ENCODE results near the gene MMP11.

MMP11 gene

DNA sequence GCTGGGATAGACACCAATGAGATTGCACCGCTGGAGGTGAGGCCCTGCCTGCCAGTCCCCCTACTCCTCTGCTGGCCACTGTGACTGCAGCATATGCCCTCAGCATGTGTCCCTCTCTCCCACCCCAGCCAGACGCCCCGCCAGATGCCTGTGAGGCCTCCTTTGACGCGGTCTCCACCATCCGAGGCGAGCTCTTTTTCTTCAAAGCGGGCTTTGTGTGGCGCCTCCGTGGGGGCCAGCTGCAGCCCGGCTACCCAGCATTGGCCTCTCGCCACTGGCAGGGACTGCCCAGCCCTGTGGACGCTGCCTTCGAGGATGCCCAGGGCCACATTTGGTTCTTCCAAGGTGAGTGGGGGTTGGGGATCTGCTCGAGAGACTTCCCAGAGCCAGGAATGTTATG lies 8.4 kb downstream of the MMP11 start:
- DNase-seq (ENCODE audit: low read depth in 2 of 2) = no peak

GRCh38 chr22:23781511-23782183 lies 9.0 kb downstream of the MMP11 start:
- DNase-seq (ENCODE audit: low read depth in 2 of 2) = no peak

- DNase-seq (ENCODE audit: low read depth in 2 of 2) = no peak
These were observed 9.6 kb downstream of the MMP11 start for GRCh38 chr22:23782252-23782651.

GRCh38 chr22:23782703-23783102 lies 10.1 kb downstream of the MMP11 start:
- no peak for DNase-seq (ENCODE audit: low read depth in 2 of 2)

GRCh38 chr22:23783265-23784150 lies 10.9 kb downstream of the MMP11 start:
- DNase-seq (ENCODE audit: low read depth in 2 of 2) = no peak

- no peak for DNase-seq (ENCODE audit: low read depth in 2 of 2)
These were observed 11.6 kb downstream of the MMP11 start for GRCh38 chr22:23784215-23784732.

DNA sequence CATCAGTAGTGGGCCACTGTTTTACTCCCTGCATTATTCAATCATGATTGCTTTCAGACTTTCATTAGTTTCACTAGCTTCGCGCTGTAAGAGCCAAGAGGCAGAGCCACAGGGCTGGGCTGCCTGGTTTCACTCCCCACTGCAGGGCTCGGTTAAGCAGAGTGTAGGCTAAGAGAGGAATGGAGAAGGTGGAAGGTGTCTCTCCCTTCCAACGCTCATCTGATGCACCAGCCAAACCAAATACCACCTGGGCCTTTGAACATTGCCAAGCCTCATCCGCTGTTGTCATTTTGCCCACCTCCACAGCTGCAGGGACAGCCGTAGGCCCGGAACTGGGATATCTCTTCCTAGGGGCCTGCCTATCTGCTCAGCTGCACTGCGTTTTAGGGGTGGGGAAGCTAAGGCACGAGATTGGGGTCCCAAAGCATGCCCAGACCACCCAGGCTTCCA lies 13.6 kb downstream of the MMP11 start:
- no peak for DNase-seq (ENCODE audit: low read depth in 2 of 2)

DNA sequence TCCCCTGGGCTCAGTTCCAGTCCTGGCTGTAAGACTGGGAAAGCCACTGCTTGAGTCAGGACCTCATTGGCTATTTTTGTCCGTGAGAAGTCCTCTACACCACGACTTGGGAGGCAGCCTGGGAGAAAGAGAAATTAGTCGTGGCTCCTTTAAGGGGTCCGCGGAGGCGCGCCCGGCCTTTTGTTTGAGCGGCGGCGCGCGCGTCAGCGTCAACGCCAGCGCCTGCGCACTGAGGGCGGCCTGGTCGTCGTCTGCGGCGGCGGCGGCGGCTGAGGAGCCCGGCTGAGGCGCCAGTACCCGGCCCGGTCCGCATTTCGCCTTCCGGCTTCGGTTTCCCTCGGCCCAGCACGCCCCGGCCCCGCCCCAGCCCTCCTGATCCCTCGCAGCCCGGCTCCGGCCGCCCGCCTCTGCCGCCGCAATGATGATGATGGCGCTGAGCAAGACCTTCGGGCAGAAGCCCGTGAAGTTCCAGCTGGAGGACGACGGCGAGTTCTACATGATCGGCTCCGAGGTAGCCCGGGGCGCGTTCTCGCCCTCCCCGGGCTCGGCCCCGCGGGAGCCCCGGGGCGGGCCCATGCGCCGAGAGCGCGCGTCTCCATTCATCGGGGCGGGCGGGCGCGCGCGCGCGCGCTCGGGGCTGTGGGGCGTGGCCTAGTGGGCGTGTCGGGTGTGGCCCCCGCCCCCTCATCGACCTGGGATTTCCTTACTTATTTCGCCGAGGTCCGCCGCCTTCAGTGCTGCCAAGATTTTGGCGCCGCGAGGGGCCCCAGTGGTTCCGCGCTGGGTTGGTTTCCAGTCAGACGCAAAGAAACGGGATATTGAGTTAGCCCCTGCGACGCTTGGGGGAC lies 14.3 kb downstream of the MMP11 start, which contains the start of gene SMARCB1:
TSS of gene SMARCB1 (plus strand) at position 215 of the 848 bp plus-strand sequence. CDS start at position 419, 204 bp downstream.
- peak; percentile 82 to 85 for DNase-seq (ENCODE audit: low read depth in 2 of 2)

DNA sequence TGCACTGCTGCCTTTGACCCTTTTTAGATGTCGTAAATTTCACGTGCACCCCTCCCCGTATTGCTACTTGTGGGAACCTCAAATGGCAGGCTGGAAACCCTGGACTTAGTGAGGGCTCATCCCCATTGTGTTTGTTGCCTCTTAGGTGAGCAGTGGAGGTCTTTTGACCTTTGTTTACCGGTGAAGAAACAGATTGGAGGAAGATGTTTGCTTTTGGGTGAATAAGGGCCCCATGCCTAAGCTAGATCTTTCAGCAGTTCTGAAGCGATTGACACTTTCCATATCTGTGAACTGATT lies 14.9 kb downstream of the MMP11 start:
- no peak for DNase-seq (ENCODE audit: low read depth in 2 of 2)

DNA sequence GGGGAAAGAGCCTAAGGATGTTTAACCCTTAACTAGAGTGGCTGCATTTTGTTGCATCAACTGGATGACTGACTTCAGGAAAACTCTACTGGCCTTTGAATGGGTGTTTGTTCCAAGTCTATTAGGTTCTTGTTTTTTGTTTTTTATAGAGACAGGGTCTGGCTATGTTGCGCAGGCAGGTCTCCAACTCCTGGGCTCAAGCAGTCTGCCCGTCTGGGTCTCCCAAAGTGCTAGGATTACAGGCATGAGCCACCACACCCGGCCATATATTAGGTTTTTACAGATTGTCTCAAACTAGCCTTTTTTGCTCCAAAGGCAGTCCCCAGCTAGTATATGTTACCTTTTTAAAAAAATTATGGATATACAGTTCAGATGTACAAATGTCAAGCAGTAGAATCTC lies 15.3 kb downstream of the MMP11 start:
- DNase-seq (ENCODE audit: low read depth in 2 of 2) = no peak

GRCh38 chr22:23789121-23789520 lies 16.5 kb downstream of the MMP11 start:
- DNase-seq (ENCODE audit: low read depth in 2 of 2) = no peak

DNA sequence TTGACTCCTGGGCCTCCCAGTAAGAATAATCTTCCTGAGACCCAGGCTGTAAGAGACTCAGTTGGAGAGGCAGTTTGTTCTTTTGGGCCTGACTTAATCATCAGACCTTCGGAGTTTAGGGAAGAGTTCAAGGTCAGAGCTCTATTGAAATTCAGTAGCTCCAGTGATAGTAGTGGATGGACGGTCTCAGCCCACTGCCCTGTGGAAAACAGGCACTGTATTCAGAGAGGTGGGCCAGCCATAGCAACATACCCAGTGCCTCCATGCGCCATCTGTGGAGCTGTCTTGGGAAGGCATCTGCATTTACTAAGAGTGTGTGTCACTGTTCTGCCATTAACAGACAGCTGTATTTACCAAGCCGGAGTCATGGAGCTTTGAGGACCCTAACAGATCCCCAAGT lies 17.0 kb downstream of the MMP11 start:
- DNase-seq (ENCODE audit: low read depth in 2 of 2) = no peak

DNA sequence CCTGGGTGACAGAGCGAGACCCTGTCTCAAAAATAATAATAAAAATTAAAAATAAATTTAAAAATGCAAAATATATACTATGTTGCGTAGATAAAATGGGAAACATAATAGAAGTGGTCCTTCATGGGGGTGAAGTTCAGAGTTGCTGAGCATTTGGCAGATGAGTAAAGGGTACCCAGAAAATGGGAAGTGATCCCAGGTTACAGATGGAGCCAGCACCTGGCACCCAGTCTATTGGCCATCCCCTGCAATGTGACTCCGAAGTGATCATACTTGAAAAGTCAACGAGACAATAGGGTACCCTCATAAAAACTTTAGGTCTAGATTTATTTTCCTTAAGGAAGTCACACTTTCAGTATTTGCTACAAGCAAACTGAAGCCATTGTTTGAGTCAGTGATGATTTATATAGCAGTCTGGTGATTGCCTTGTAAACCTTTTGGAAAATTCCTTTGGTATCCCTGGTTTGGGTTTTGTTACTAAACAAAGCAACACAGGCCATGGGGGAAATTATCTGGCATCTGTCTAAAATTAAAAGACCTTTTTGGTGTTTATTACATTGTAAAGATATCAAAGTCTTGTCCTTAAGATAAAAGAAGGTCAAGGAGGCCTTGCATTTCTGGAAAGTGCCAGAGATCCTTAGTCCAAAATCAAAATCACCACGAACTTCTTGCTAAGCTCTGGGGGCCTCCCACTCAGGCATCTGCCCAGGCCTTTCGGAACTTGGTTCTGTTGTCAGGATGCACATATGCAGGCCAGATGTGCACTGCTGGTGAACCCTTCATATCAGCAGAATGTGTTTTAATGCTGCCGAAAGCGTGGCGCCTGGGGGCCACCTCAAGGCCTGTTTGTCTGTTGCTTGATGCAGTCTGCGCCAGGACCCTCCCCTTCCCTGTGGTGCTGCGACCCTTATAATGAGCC lies 18.4 kb downstream of the MMP11 start:
- no peak for DNase-seq (ENCODE audit: low read depth in 2 of 2)

DNA sequence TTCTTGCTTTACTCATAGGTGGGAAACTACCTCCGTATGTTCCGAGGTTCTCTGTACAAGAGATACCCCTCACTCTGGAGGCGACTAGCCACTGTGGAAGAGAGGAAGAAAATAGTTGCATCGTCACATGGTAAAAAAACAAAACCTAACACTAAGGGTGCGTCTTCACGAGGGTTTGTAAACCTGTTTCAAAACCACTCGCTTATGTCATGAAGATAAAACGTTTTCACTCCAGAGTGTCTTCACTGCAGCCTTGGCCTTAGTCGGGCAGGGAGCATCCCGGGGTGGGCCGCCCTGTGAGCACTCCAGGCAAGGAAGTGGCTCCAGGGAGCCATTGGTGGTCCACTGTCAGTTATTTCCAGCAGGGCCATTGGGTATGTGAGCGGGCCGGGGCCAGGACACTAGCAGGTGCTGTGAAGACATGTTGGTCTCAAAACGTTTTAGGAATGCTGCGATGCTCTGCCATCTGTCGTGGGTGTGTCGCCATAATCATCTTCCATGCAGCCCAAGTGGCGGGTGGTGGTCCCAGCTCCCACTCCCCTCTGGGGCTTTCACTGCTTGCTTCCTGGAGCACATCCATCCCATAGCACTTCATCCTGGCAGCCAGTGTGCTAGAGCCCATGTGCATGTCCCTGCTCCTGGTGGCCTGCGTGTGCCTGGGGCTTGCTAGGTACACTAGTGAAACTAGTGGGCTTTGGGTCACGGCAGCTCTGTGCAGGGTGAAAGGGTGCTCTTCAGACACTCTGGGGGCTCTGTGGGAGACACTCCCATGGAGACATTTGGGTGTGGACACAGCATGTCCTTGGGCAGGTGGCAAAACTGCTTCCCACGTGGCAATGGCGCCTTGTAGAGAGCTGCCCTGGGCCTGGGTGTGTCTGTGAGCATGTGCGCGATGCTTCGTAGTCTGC lies 19.3 kb downstream of the MMP11 start:
- DNase-seq (ENCODE audit: low read depth in 2 of 2) = no peak

DNA sequence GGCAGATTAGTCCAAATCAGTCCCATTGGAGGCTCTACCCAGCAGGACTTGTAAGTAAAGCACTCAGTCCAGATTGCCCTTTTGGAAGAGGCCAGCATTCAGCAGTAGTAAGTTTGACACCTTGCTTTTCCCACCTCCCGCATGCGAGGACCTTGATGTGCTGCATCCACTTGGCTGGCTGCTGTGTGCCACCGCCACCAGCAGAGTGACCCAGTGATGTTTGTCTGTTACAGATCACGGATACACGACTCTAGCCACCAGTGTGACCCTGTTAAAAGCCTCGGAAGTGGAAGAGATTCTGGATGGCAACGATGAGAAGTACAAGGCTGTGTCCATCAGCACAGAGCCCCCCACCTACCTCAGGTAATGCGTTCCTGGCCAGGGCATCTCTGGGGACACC lies 20.7 kb downstream of the MMP11 start:
- DNase-seq (ENCODE audit: low read depth in 2 of 2) = no peak

- DNase-seq (ENCODE audit: low read depth in 2 of 2) = no peak
These were observed 23.8 kb downstream of the MMP11 start for GRCh38 chr22:23796461-23796860.

DNA sequence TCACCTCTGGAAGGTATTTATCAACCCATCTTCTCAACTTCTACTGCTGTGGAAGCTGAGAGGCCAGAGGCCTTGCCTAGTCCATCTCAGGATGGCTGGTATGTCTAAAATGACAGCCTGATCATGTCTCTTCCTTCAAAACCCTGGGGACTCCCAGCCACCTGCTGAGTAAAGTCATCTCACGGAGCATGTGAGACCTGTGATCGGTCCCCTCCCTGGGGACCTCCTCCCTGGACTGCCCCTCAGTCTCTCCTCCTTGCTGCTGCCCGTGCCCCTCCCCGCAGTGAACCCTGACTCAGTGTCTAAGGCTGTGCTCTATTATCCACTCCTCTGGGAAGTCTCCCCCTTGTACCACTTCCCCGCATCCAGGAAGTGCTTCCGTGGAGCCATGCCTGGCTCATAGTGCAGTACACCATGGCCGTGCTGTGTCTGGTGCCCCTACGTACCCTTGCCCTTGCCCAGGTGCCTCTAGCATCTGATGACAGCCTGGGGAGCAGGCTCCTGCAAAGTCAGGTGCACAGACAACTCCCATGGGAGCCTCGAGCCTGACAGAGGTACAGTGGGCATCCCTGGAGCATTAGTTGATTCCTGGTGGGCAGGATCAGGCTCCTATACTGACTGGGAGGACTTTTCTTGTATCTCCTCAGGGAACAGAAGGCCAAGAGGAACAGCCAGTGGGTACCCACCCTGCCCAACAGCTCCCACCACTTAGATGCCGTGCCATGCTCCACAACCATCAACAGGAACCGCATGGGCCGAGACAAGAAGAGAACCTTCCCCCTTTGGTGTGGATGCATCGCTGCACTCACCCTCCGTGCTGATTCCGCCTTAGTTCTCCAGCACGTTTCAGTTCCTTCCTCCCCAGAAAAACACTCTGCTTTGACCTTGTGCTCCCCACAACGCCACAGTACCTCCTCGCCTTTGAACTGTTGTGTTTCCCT lies 27.9 kb downstream of the MMP11 start:
- DNase-seq (ENCODE audit: low read depth in 2 of 2) = no peak

DNA sequence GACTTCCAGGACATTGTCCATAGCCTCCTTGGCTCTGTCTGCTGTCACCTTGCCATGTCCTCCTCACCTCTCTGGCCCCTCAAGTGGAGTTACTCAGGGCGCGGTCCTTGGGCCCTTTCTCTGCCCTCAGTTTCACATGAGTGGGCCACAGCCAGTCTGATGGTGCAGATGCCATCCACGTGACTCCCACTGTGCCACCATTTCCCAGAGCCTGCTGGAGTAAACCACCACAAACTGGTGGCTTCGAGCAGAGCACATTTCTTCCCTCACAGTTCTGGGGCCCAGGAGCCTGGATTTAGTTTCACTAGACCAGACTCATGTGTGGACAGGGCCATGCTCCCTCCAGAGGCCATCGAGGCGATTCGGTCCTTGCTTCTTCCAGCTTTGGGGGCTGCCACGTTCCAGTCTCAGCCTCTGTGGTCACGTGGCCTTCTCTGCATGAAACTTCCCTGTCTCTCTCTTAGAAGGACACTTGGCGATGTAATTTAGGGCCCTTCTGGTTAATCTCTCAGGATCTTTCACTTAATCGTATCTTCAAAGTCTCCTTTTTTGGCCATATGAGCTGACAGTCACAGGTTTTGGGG lies 28.7 kb downstream of the MMP11 start:
- DNase-seq (ENCODE audit: low read depth in 2 of 2) = no peak
